SW 1271 (cell line): ENCODE results near the gene NEURL1B.
"Not testable (repeated sequence)": the region's sequence is repeated elsewhere in the genome, so short reads cannot be mapped to it uniquely, and the experiment has no call there.

Source experiments
- DNase-seq, 2 experiments: peaks; one replicate each; lab custom pipeline; 2025; lab: John Stamatoyannopoulos, UW

The NEURL1B gene

GRCh38 chr5:172634106-172634899 lies 6.8 kb upstream of the NEURL1B start:
- DNase-seq, result no peak

DNA sequence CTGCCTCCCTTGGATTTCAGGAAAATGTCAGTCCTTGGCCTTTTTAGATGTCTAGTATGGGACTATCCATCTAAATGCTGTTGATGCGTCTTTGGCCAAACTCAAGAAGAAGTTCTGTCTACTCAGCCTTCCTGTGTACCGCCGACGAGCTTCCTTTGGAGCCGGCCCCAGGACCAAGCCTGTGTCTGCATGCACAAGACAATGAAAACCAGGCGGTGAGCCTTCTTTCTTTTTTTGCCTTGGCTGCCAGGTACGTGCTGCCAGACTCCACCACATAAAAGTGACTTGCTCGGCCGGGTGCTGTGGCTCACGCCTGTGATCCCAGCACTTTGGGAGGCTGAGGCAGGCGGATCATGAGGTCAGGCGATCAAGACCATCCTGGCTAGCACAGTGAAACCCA lies 6.0 kb upstream of the NEURL1B start:
- DNase-seq, result no peak

GRCh38 chr5:172636279-172637050 lies 4.6 kb upstream of the NEURL1B start:
- no peak for DNase-seq

- DNase-seq, result no peak
These were observed 3.9 kb upstream of the NEURL1B start for GRCh38 chr5:172637110-172637580.

GRCh38 chr5:172637740-172638139 lies 3.3 kb upstream of the NEURL1B start:
- DNase-seq, result no peak

DNA sequence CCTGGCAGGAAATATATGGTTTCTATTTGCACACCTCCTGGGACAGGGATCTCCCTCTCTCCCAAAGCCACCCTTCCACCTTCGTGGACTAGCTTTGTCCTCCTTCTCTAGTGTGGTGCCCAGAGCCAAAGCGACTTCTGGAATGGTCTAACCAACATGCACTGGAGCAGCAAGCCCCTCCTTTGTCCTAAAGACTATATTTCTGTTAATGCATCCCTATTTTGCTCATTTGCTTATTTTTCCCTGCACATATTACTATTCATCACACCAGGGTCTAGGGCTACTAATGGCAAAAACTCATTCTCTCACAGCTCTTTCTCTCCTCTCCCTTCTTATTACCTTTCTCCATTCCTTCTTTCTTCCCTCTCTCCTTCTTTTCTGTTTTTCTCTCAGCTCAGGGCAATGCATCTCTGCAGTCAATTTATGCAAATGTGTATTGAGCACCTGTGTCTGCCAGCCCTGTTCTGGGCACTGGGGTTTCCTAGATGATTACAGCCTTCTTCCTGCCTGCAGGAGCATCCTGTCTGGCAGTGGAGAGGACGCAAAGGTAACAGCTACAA lies 2.8 kb upstream of the NEURL1B start:
- no peak for DNase-seq

DNA sequence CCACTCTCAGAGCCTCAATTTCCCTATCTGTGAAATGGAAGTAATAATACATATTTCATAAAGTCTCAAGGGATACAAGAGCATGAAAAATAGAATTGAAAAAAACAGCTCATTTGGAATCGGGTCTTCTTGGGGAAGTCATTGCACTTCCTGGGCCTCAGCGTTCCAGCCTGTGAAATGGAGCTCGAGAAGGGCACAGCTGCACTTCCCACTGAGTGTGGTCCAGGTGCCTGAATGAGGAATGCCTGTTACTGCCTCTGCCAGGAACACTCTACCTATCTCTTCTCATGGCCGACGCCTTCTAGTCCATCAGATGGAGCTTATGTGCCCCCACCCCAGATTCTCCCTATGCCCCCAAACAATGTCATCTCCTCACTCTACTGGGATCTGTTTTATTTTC lies 924 bp upstream of the NEURL1B start:
- DNase-seq, result no peak

- peak in 1 of 2 experiments; percentile 15 for DNase-seq
These were observed 442 bp downstream of the NEURL1B start for GRCh38 chr5:172641359-172642050.

DNA sequence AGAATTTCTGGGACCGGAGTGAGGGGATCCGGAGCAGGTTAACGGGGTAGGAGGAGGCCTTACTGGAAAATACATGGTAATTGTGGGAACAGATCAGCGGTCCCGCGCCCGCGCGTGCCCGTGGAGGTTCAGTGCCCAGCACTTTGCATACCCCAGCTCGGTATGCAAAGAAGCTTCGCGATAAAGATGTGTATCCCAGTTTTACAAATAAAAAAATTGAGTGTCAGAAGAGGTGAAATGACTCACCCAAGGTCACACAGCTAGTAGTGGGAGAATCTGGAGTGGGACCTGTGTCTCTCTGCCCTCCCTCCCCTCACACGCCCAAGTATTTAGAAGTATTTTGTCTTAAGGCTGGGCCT lies 967 bp downstream of the NEURL1B start:
- DNase-seq, result no peak

DNA sequence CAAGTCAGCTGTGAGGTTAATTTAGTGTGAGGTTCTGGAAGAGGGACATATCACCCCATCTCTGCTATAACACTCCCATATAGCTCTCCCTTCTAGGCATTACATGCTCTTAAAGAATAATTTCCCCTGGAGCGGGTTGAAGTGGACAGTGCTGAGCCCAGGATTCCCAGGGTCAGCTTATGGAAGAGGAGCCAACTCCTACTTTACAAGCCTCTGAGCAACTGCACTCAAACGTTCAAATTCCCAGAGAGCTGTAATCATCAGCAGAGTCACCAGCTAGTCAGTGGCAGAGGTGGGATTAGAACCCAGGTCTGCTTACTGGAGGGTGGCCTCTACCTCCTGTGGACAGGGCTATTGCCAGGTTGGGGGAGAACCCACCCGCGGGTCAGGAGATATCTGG lies 1.4 kb downstream of the NEURL1B start:
- no peak for DNase-seq

DNA sequence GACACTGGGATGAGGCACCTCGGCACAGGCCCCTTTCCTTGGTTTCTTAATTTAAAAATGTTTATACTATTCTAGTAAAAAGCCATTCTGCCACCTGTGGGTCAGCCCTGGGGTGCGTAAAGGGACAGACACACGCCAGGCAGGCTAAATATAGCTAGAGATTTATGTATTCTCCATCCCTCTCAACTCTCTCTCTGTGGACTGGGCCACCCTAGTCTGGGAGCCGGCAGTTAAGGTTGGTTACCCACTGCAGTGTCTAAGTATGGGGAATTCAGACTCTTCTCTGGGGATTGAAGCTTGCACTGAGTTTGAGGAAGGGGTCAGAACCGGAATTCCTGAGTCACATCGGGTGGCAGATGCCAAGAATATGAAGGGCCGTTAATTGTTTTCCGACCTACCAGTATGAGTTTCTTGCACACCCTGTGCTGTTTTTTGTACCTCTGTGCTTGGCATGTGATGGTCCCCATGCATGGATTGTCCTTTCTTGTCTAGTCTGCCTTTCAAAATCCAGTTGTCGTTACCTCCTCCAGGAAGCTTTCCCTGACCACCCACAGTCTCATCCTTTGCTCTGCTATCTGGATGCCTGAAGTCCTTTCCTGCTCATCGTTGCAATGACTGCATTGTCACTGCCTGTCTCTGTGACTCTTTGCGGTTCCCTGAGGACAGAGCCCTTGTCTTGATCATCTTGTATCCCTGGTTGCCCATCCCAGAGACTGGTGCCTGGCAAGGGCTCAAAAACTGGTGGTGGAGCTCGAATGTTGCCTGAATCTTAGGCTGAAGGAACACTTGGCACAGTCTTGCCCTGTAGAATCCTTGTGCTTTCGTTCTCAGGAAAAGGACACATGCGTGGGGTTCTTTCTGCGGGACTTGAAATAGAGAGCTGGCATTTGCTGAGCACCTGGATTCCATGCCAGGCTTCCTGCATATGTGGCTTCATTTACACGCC lies 2.1 kb downstream of the NEURL1B start:
- no peak for DNase-seq

DNA sequence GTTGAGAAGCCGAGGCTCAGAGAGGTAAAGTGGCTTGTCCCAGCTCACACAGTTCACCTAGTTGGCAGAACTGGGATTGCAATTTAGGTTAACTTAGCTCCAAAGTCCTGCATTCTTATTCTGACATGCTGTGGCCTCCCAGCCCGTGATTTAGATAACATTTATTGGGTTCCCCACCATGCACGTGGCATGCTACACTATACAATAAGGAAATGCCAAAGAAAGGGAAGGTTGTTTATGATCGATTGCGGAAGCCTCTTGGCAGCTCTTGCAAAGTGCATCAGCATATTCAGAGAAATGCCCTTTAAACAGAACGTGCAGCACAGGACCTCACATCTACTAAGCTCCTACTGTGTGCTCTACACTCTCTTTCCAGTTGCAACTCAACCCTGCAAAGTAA lies 3.2 kb downstream of the NEURL1B start:
- no peak for DNase-seq

DNA sequence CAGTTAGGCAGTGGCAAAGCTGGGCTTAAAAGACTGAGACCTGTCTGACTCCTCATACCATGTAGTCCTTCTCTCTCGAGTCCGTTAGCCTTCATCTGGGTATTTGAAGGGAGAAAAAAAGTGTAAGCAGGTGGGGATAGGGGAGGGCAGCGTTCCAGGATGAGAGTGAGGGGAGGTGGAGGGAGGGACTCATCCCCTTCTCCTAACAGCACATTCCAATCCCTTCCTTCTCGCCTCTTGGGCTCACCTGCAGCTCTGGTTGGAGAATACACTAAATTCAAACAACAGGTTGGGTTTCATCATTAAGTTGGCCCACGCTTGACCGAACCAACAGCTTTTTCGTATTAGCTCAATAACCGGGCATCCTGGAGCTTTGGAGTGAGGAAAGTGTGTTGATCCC lies 3.6 kb downstream of the NEURL1B start:
- DNase-seq, result no peak

- no peak for DNase-seq
These were observed 4.4 kb downstream of the NEURL1B start for GRCh38 chr5:172645271-172646055.

- DNase-seq, result no peak
These were observed 5.7 kb downstream of the NEURL1B start for GRCh38 chr5:172646716-172647285.

DNA sequence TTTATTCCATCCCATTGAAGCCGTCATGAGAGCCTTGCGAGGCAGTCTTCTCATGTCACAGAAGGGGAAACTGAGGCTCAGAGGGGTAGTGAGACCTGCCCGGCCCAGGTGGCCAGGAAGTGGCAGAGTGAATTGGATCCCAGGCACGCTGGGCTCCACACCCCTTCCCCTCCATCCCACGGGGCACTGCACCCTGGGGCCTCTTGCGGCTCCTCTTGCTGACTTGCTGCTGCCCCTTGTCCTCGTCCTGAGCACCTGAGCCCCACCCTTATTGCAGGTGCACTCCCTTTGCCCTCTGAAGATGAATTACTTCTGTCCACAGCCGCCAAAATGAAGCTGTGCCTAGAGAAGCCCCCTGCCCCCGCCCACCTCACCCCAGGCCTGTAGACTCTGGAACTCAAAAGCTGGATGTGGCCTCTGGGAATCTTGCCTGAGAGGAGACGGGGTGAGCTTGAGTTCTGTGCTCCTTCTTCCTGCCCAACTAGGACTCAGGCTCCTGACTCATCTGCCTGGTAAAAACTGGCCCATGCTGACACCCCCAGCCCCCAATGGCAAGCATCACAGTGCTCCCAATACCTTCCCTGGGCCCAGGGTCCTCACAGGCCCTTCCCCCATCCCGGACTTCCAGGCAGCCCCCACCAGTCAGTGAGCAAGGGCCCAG lies 6.4 kb downstream of the NEURL1B start:
- no peak for DNase-seq

DNA sequence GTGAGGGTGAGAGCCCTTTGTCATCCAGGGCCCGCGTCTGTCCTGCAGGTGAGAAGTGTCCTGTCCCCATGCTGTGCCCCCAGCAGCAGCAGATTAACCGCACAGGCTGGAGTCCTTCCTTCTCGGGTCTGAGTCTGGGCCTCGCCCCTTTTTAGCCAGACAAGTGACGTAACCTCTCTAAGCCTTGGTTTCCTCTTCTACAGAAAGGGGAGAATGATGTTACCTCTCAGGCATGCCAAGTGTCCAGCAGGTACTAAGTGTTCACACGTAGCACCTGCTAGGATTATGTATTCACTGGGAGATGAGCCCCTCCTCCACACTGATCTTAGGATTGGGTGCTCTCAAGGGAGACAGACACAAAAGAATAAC lies 6.9 kb downstream of the NEURL1B start:
- no peak for DNase-seq

DNA sequence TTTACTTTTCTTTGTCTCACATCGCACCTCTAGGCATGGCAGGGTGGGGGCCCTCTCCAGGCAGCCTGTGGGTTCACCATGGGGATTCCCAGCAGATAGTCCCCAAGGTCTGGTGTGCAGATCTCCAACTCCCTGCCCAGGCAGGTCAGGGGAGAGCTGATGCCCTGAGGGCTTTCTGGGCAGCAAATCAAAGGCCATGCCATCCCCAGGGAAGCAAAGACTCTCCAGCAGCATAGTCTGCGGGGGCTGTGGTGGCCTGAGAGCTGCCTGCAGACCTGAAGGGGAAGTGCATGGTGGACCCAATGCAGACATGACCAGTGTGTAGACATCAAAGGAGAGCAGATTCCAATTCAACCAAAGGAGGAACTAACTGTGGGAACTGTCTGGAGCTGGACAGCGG lies 7.7 kb downstream of the NEURL1B start:
- no peak for DNase-seq

DNA sequence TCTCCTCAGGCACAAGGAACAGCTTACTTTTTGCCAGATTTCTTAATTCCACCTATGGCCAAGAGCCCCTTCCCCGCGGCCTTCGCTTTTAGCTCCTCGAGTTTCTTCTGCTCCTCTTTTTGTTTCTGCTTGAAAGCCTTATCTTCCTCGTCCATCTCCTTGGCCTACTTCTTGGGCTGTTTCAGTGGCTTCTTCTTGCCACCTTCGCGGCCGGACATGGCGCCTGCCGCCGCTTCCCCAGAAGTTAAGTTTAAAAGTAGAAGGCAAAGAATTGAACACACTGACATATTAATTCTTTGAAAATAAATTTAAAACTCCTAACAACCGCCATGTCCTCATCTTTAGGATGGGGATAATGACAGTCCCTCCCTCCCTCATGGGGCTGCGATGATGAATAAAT lies 15.4 kb downstream of the NEURL1B start:
- DNase-seq, result not testable (repeated sequence)
